K562 (cell line): Measurements from ENCODE around the gene AP4S1. TPM values are rescaled to one million over a fixed set of nuclear protein-coding genes. Genes with fewer than 3 reads are reported as not detected.

Experiments used
- ATAC-seq: fragments of 200-7000 bp; cut with Tn5 transposase; 3 replicates; pipeline ENCODE4 v1.9.1; 2020; ENCODE audit warnings: moderate library complexity
- BruUV-seq: library from RNA; stranded (reverse); fragments of 400-500 nt; replicated peaks from 2 replicates; lab custom pipeline; 2021; lab: Mats Ljungman, UMichigan
- CTCF ChIA-PET: fragments of 300-600 bp; formaldehyde crosslinking; extraction: SDS; loops from one replicate; lab custom pipeline; 2021; ENCODE audit warnings: low intra/inter-chr PET ratio; lab: Yijun Ruan, JAX
- POLR2A ChIA-PET: fragments of 300-600, 350-650 bp; sonication (Branson Sonifier 250); formaldehyde crosslinking; extraction: SDS; loops from one replicate; lab custom pipeline; 2021; ENCODE audit warnings: antibody characterized with exemption, inconsistent platforms; lab: Yijun Ruan, JAX
- DNase-seq, 4 experiments: peaks; one replicate each; pipeline versions ENCODE4 v3.0.0 to v3.0.0-alpha.2; 2011 to 2018; ENCODE audit warnings: low spot score in 3 of 4, mixed read lengths in 3 of 4; ENCODE audit errors: extremely low read depth in 1 of 4
- FAIRE-seq: peaks from 2 replicates; lab custom pipeline; 2011; peaks lifted over from hg19 to GRCh38; lab: Jason Lieb, UNC
- H2AFZ ChIP-seq: 2 replicates; pipeline ENCODE4 v1.6.0; 2011; ENCODE audit warnings: low read depth, low read length, control low read depth, inconsistent platforms
- H3K27ac ChIP-seq: fragments of 200-600 bp; 3 replicates; pipeline ENCODE4 v1.8.0; 2011; ENCODE audit warnings: low read depth, mild to moderate bottlenecking, control low read depth, inconsistent platforms, low read length, moderate library complexity, mixed read lengths; ENCODE audit errors: extremely low read depth
- H3K27me3 ChIP-seq, 2 experiments: fragments of 300-600 bp in 1 of 2; 2 replicates in 1 of 2; 3 replicates in 1 of 2; pipeline versions ENCODE4 v1.6.0 to v1.8.0; 2011; ENCODE audit warnings: inconsistent platforms in 2 of 2, low read length in 2 of 2, mild to moderate bottlenecking in 1 of 2, mixed read lengths in 1 of 2, moderate library complexity in 1 of 2; ENCODE audit not compliant: control insufficient read depth in 2 of 2, insufficient read depth in 2 of 2
- H3K36me3 ChIP-seq: fragments of 300-600 bp; 3 replicates; pipeline ENCODE4 v1.8.0; 2011; ENCODE audit warnings: mild to moderate bottlenecking, low read length, inconsistent platforms; ENCODE audit not compliant: control insufficient read depth, insufficient read depth
- H3K4me1 ChIP-seq, 2 experiments: fragments of 200-600 bp in 1 of 2; replicated peaks in 1 of 2; 2 replicates in 1 of 2; 3 replicates in 1 of 2; pipeline versions ENCODE4 v1.5.1 to v1.8.0; 2011; ENCODE audit warnings: inconsistent platforms in 2 of 2, low read length in 2 of 2, mild to moderate bottlenecking in 1 of 2, mixed read lengths in 1 of 2, moderate library complexity in 1 of 2; ENCODE audit not compliant: control insufficient read depth in 2 of 2, insufficient read depth in 2 of 2
- H3K4me2 ChIP-seq: 2 replicates; pipeline ENCODE4 v1.6.1; 2011; ENCODE audit warnings: low read length, control low read depth, inconsistent platforms, mixed read lengths; ENCODE audit not compliant: insufficient read depth
- H3K4me3 ChIP-seq: fragments of 200-600 bp; sonication (generic), shearing (Covaris generic); 2 replicates; pipeline ENCODE4 v1.5.1; 2016; ENCODE audit warnings: control low read depth, inconsistent platforms
- H3K79me2 ChIP-seq: fragments of 200-600 bp; 3 replicates; pipeline ENCODE4 v1.8.0; 2011; ENCODE audit warnings: low read length, inconsistent platforms; ENCODE audit not compliant: control insufficient read depth, insufficient read depth
- H3K9ac ChIP-seq, 2 experiments: 2 replicates each; pipeline versions ENCODE4 v1.6.0 to v1.6.1; 2011; ENCODE audit warnings: low read depth in 2 of 2, low read length in 2 of 2, control low read depth in 1 of 2, inconsistent platforms in 1 of 2, mild to moderate bottlenecking in 1 of 2, mixed read lengths in 1 of 2; ENCODE audit not compliant: insufficient read depth in 1 of 2
- H3K9me1 ChIP-seq: one replicate; pipeline ENCODE4 v1.6.0; 2011; ENCODE audit warnings: inconsistent platforms, mild to moderate bottlenecking, low read length, moderate library complexity; ENCODE audit not compliant: control insufficient read depth, insufficient read depth
- H3K9me3 ChIP-seq: replicated peaks from 2 replicates; pipeline ENCODE4 v1.5.1; 2011; ENCODE audit warnings: low read depth, low read length, inconsistent platforms; ENCODE audit not compliant: control insufficient read depth, insufficient read depth
- H4K20me1 ChIP-seq: replicated peaks from 2 replicates; pipeline ENCODE4 v1.6.1; 2011; ENCODE audit warnings: low read length, inconsistent platforms, mixed read lengths; ENCODE audit not compliant: control insufficient read depth, insufficient read depth
- ATF2 ChIP-seq: sonication (generic); formaldehyde crosslinking; IDR thresholded peaks from 2 replicates; pipeline ENCODE4 v1.8.1; 2022; ENCODE audit warnings: missing genetic modification reagents
- HINFP ChIP-seq: fragments of 450-650 bp; conservative IDR thresholded peaks from 2 replicates; pipeline ENCODE4 v1.6.1; 2016; ENCODE audit warnings: missing genetic modification characterization, low read depth, mild to moderate bottlenecking, control low read depth, missing compliant biosample characterization
- MEIS2 ChIP-seq: fragments of 450-650 bp; IDR thresholded peaks from 2 replicates; pipeline ENCODE4 v1.6.1; 2014; ENCODE audit warnings: mild to moderate bottlenecking; ENCODE audit not compliant: partially characterized antibody
- PKNOX1 ChIP-seq: fragments of 450-650 bp; IDR thresholded peaks from 2 replicates; pipeline ENCODE4 v1.6.1; 2016
- U2AF1 ChIP-seq: fragments of 200-400 bp; formaldehyde crosslinking; optimal IDR thresholded peaks from 2 replicates; pipeline ENCODE3; 2017; ENCODE audit warnings: mild to moderate bottlenecking, low read depth, low read length, moderate library complexity
- WGBS: fragments of 100-300 bp; shearing (Covaris generic); methylation state at CpG from one replicate; pipeline ENCODE4 v1.1.6; 2016; ENCODE audit warnings: low coverage, mixed read lengths; ENCODE audit not compliant: insufficient coverage; ENCODE audit errors: missing lambda C conversion rate; 5-methylcytosine and 5-hydroxymethylcytosine counted together
- in situ Hi-C: fragments of 300-500 bp; cut with MboI; formaldehyde crosslinking; loops from 4 replicates; pipeline ENCODE4 v1.15.0; 2018; ENCODE audit warnings: inconsistent platforms, mixed read lengths
- intact Hi-C: fragments of 100-400 bp; cut with micrococcal nuclease; formaldehyde crosslinking; loops from 2 replicates; pipeline ENCODE4 v1.14.2; 2022
- polyA plus RNA-seq, 8 experiments: library from polyadenylated mRNA; depleted of rRNA in 4 of 8; stranded (reverse) in 5 of 8; unstranded in 3 of 8; fragments of >200 nt; fragmentation: Nextera tagmentation in 2 of 8; fragmentation: Illumina TruSeq in 1 of 8; extraction: Ambion mirVana in 2 of 8; extraction: Trizol in 1 of 8; gene quantifications; 2 replicates each; pipeline versions ENCODE4 v1.2.1 to v1.2.3, GENCODE V29; 2011 to 2014; ENCODE audit warnings: inconsistent platforms in 1 of 8, missing spikeins in 1 of 8
- total RNA-seq, 7 experiments: library from RNA; depleted of rRNA in 6 of 7; stranded (reverse); fragments of >200 nt in 6 of 7; fragmentation: Illumina TruSeq in 2 of 7; extraction: Trizol in 2 of 7; gene quantifications; 2 replicates each; pipeline versions ENCODE4 v1.2.1 to v1.2.3, GENCODE V29; 2011 to 2021; ENCODE audit warnings: low replicate concordance in 1 of 7

AP4S1 gene
- total and polyA plus RNA-seq, 9 of the 15 experiments (the other 6 are each of a cell fraction or from before 2014, with no cell fraction given) = 3.7 to 7.8 (median 5.9) TPM

- Histone ChIP-seq H3K79me2 (peaks cover 99% of the 10 kb centered on the region), H4K20me1 (no peaks in the 10 kb centered on the region; the same call in 1 of the 2 replicates), H3K9me3 (peaks cover 7% of the 10 kb centered on the region; the same call in 1 of the 2 replicates), H3K4me3 (no peak overlapping the region), H3K36me3 (peaks cover 20% of the 10 kb centered on the region), H3K4me1 (no peaks in the 10 kb centered on the region; a peak in 2 of 5 replicates), H2AFZ (no peak overlapping the region), H3K9ac (no peak overlapping the region), H3K27ac (peak overlapping the region; percentile 46; the same call in 1 of the 3 replicates), H3K4me2 (no peak overlapping the region), H3K9me1 (peaks cover 2% of the 10 kb centered on the region), H3K27me3 (no peaks in the 10 kb centered on the region)
- no TSS peak for BruUV-seq
- no peak for DNase-seq
- intact Hi-C loops (no loop called here), in situ Hi-C loops (no loop called here)
- FAIRE-seq = peak; percentile 15
- TF ChIP-seq MEIS2 (no peak), ATF2 (CRISPR knock-in tag) (no peak), HINFP (tag) (no peak), PKNOX1 (0 out of 2 replicates have a peak, but pooled peaks have one; percentile 16), U2AF1 (no peak)
- POLR2A ChIA-PET = interaction anchor here (0.8 to 1.6 kb wide), 4 partner anchors 9 to 17 kb away, joined by 3 to 9 read pairs (median 4); no protein-coding TSS in a partner anchor
- ATAC-seq = peak; percentile 29
- CTCF ChIA-PET = no interaction called here
- 28% methylated on average over 2 of the region's 3 CpGs for WGBS
Measured at GRCh38 chr14:30995689-30996088, 29.8 kb upstream of the AP4S1 start.
